Neural crest cell (in vitro differentiated cells): ENCODE data around the gene PXDN. TPM values are rescaled to one million over a fixed set of nuclear protein-coding genes. Genes with fewer than 3 reads are reported as not detected.

Experiments used
- DNase-seq: peaks from one replicate; pipeline ENCODE4 v3.0.0; 2021; ENCODE audit warnings: low read depth, mixed read lengths, low spot score
- H3K27ac Mint-ChIP-seq: one replicate; pipeline ENCODE4 v1.8.0; 2021; ENCODE audit warnings: mild to moderate bottlenecking, mixed read lengths; ENCODE audit not compliant: unreplicated experiment
- H3K27me3 Mint-ChIP-seq: 2 replicates; pipeline ENCODE4 v1.8.0; 2021; ENCODE audit warnings: low read depth, mild to moderate bottlenecking, mixed read lengths
- H3K36me3 Mint-ChIP-seq: 2 replicates; pipeline ENCODE4 v1.8.0; 2021; ENCODE audit warnings: low read depth, mild to moderate bottlenecking, mixed read lengths
- H3K4me1 Mint-ChIP-seq: 2 replicates; pipeline ENCODE4 v1.8.0; 2021; ENCODE audit warnings: mixed read lengths
- H3K4me3 Mint-ChIP-seq: one replicate; pipeline ENCODE4 v1.8.0; 2021; ENCODE audit warnings: mild to moderate bottlenecking, mixed read lengths
- H3K9me3 Mint-ChIP-seq: 2 replicates; pipeline ENCODE4 v1.8.0; 2021; ENCODE audit warnings: mixed read lengths
- CTCF ChIP-seq: fragments of 200-600 bp; sonication (generic); conservative IDR thresholded peaks from 2 replicates; pipeline ENCODE4 v1.5.0; 2021; ENCODE audit warnings: antibody characterized with exemption, mild to moderate bottlenecking
- total RNA-seq: library from RNA; stranded (reverse); gene quantifications from 2 replicates; pipeline ENCODE4 v1.2.1, GENCODE V29; 2021

PXDN gene
- total RNA-seq, 1 donor from 2014 or later = 218 TPM

- no peak overlapping the region for H3K27ac Mint-ChIP-seq
- peaks cover 21% of the 10 kb centered on the region for H3K4me1 Mint-ChIP-seq
- no peak for TF ChIP-seq CTCF
- H3K36me3 Mint-ChIP-seq = peaks cover 14% of the 10 kb centered on the region
- no peak overlapping the region for H3K4me3 Mint-ChIP-seq
- H3K9me3 Mint-ChIP-seq = no peaks in the 10 kb centered on the region
- H3K27me3 Mint-ChIP-seq = no peaks in the 10 kb centered on the region
- DNase-seq = no peak
These were observed 57.1 kb downstream of the PXDN start for GRCh38 chr2:1687254-1687653.

GRCh38 chr2:1686784-1687105, 57.6 kb downstream of the PXDN start:
- Mint-ChIP-seq H3K9me3 (no peaks in the 10 kb centered on the region), H3K4me1 (peaks cover 21% of the 10 kb centered on the region), H3K36me3 (peaks cover 14% of the 10 kb centered on the region), H3K27me3 (no peaks in the 10 kb centered on the region), H3K27ac (peak overlapping the region; percentile 87), H3K4me3 (no peak overlapping the region)
- TF ChIP-seq CTCF = no peak
- DNase-seq = no peak

- no peak for DNase-seq
- Mint-ChIP-seq H3K27me3 (no peaks in the 10 kb centered on the region), H3K4me3 (no peak overlapping the region), H3K4me1 (peaks cover 21% of the 10 kb centered on the region), H3K27ac (peak overlapping the region; percentile 87), H3K36me3 (peaks cover 15% of the 10 kb centered on the region), H3K9me3 (no peaks in the 10 kb centered on the region)
- TF ChIP-seq CTCF = no peak
These were observed 58.1 kb downstream of the PXDN start for GRCh38 chr2:1685957-1686783.

GRCh38 chr2:1685078-1685956, 59.0 kb downstream of the PXDN start:
- Mint-ChIP-seq H3K9me3 (no peaks in the 10 kb centered on the region), H3K36me3 (peaks cover 19% of the 10 kb centered on the region), H3K27ac (peak overlapping the region; percentile 35), H3K27me3 (no peaks in the 10 kb centered on the region), H3K4me3 (no peak overlapping the region), H3K4me1 (peaks cover 21% of the 10 kb centered on the region)
- no peak for TF ChIP-seq CTCF
- DNase-seq = no peak

- no peak for TF ChIP-seq CTCF
- Mint-ChIP-seq H3K27ac (no peak overlapping the region), H3K9me3 (no peaks in the 10 kb centered on the region), H3K27me3 (no peaks in the 10 kb centered on the region), H3K36me3 (peaks cover 15% of the 10 kb centered on the region), H3K4me3 (no peak overlapping the region), H3K4me1 (peaks cover 21% of the 10 kb centered on the region)
- DNase-seq = no peak
These were observed 61.0 kb downstream of the PXDN start for GRCh38 chr2:1683297-1683696.
